Measurements from ENCODE around the gene KCNIP1.

The KCNIP1 gene

GRCh38 chr5:170477906-170478305 lies 25.9 kb upstream of the KCNIP1 start:
- Mint-ChIP-seq H3K27me3 (peaks cover 5% of the 10 kb centered on the region), H3K4me1 (no peaks in the 10 kb centered on the region), H3K36me3 (no peaks in the 10 kb centered on the region), H3K4me3 (no peak overlapping the region), H3K9me3 (no peaks in the 10 kb centered on the region), H3K27ac (no peak overlapping the region)

- peaks cover 5% of the 10 kb centered on the region for H3K27me3 Mint-ChIP-seq
- H3K4me3 Mint-ChIP-seq: no peak overlapping the region
- no peaks in the 10 kb centered on the region for H3K4me1 Mint-ChIP-seq
- H3K36me3 Mint-ChIP-seq: no peaks in the 10 kb centered on the region
- H3K9me3 Mint-ChIP-seq: no peaks in the 10 kb centered on the region
- no peak overlapping the region for H3K27ac Mint-ChIP-seq
Observed at GRCh38 chr5:170478306-170478705, 25.5 kb upstream of the KCNIP1 start.

GRCh38 chr5:170479484-170479883 lies 24.3 kb upstream of the KCNIP1 start:
- Mint-ChIP-seq H3K27me3 (peaks cover 5% of the 10 kb centered on the region), H3K27ac (no peak overlapping the region), H3K4me3 (no peak overlapping the region), H3K36me3 (no peaks in the 10 kb centered on the region), H3K4me1 (no peaks in the 10 kb centered on the region), H3K9me3 (no peaks in the 10 kb centered on the region)

DNA sequence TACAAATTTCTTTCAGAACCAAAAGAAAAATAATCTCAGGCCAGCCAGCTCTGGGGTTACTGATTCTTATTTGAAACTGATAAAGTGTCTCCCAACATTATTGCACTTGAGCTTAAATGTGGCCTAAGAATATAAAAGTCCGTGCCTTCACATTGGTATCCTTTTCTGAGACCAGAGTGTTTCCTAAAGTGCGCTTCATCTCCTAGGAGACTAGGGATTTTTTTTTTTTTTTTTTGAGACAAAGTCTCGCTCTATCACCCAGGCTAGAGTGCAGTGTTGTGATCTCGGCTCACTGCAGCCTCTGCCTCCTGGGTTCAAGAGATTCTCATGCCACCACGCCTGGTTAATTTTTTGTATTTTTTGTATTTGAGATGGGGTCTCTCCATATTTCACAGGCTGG lies 23.6 kb upstream of the KCNIP1 start:
- Mint-ChIP-seq H3K4me3 (no peak overlapping the region), H3K36me3 (no peaks in the 10 kb centered on the region), H3K27me3 (peaks cover 5% of the 10 kb centered on the region), H3K27ac (no peak overlapping the region), H3K4me1 (no peaks in the 10 kb centered on the region), H3K9me3 (no peaks in the 10 kb centered on the region)

GRCh38 chr5:170481849-170482248 lies 22.0 kb upstream of the KCNIP1 start:
- H3K4me3 Mint-ChIP-seq: no peak overlapping the region
- H3K4me1 Mint-ChIP-seq: no peaks in the 10 kb centered on the region
- no peaks in the 10 kb centered on the region for H3K36me3 Mint-ChIP-seq
- no peak overlapping the region for H3K27ac Mint-ChIP-seq
- no peaks in the 10 kb centered on the region for H3K9me3 Mint-ChIP-seq
- H3K27me3 Mint-ChIP-seq: peaks cover 5% of the 10 kb centered on the region

GRCh38 chr5:170482511-170482910 lies 21.3 kb upstream of the KCNIP1 start:
- peaks cover 5% of the 10 kb centered on the region for H3K27me3 Mint-ChIP-seq
- no peak overlapping the region for H3K27ac Mint-ChIP-seq
- no peak overlapping the region for H3K4me3 Mint-ChIP-seq
- H3K36me3 Mint-ChIP-seq: no peaks in the 10 kb centered on the region
- H3K9me3 Mint-ChIP-seq: no peaks in the 10 kb centered on the region
- H3K4me1 Mint-ChIP-seq: no peaks in the 10 kb centered on the region

- H3K4me3 Mint-ChIP-seq: no peak overlapping the region
- H3K36me3 Mint-ChIP-seq: no peaks in the 10 kb centered on the region
- H3K27me3 Mint-ChIP-seq: peaks cover 5% of the 10 kb centered on the region
- no peak overlapping the region for H3K27ac Mint-ChIP-seq
- no peaks in the 10 kb centered on the region for H3K9me3 Mint-ChIP-seq
- no peaks in the 10 kb centered on the region for H3K4me1 Mint-ChIP-seq
Observed at GRCh38 chr5:170483701-170484458, 19.9 kb upstream of the KCNIP1 start.

DNA sequence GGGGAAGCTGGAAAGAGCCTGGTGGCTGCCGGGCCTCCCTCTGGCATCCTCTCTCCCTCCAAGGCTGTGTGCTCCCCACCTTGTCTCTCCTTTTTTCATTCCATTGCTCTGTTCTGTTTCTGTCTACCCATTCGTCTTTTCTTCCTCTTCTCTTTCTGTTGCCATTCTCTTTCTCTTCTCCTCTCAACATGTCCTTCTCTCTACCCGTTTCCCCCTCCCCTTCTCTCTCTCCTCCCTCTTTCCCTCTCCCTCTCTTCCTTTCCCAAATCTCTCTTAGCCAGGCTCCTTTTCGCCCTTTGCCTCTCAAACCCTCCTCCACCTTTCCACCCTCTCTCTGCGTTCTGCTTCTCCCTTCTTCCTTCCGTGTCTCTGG lies 19.4 kb upstream of the KCNIP1 start:
- Mint-ChIP-seq H3K27me3 (peaks cover 5% of the 10 kb centered on the region), H3K4me3 (no peak overlapping the region), H3K36me3 (no peaks in the 10 kb centered on the region), H3K27ac (peak overlapping the region; percentile 18), H3K4me1 (no peaks in the 10 kb centered on the region), H3K9me3 (no peaks in the 10 kb centered on the region)

DNA sequence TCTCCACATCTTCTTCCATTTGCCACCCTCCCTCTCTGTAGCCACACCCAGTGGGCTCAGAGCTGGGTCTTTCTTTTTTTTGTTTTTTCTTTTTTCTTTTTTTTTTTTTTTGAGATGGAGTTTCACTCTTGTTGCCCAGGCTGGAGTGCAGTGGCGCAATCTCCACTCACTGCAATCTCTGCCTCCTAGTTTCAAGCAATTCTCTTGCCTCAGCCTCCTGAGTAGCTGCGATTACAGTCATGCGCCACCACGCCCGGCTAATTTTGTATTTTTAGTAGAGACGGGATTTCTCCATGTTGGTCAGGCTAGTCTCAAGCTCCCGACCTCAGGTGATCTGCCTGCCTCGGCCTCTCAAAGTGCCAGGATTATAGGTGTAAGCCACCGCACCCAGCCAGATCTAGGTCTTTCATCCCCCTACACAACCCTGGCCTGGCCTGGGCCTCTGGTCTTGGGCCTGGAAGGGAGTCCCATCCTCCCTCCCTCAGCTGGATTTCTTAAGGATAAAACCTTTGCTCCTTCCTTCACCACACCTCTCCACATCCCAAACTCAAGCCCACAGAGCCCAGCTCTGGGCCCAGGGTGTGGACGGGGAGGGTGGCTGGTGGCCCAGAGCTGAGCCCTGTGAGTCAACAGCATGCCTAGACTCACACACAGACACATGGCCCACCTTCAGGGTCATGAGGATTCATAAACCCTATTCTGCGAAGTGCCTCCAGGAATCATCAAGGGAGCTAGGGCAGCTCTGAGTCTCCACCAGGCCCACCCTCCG lies 18.8 kb upstream of the KCNIP1 start:
- Mint-ChIP-seq H3K4me1 (no peaks in the 10 kb centered on the region), H3K27me3 (peaks cover 4% of the 10 kb centered on the region), H3K36me3 (no peaks in the 10 kb centered on the region), H3K9me3 (no peaks in the 10 kb centered on the region), H3K4me3 (no peak overlapping the region), H3K27ac (peak overlapping the region; percentile 18)

DNA sequence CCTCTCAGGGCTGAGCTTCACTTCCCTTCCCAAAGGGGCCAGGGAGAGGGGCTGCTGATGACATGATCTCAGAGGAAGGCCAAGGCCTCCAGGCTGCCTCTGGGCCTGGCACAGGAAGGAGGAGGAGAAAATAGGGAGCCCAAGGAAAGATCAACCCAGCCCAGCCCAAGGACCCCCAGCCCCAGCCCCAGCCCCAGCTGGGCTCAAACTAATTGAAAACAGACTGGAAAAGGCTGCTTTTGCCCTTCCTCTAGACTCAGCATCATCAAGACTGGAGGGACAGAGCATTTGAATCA lies 18.3 kb upstream of the KCNIP1 start:
- H3K4me3 Mint-ChIP-seq: no peak overlapping the region
- H3K27me3 Mint-ChIP-seq: peaks cover 4% of the 10 kb centered on the region
- no peaks in the 10 kb centered on the region for H3K9me3 Mint-ChIP-seq
- no peaks in the 10 kb centered on the region for H3K36me3 Mint-ChIP-seq
- no peaks in the 10 kb centered on the region for H3K4me1 Mint-ChIP-seq
- no peak overlapping the region for H3K27ac Mint-ChIP-seq

GRCh38 chr5:170486371-170486770 lies 17.4 kb upstream of the KCNIP1 start:
- Mint-ChIP-seq H3K27me3 (peaks cover 4% of the 10 kb centered on the region), H3K4me1 (no peaks in the 10 kb centered on the region), H3K36me3 (no peaks in the 10 kb centered on the region), H3K4me3 (no peak overlapping the region), H3K27ac (no peak overlapping the region), H3K9me3 (no peaks in the 10 kb centered on the region)

DNA sequence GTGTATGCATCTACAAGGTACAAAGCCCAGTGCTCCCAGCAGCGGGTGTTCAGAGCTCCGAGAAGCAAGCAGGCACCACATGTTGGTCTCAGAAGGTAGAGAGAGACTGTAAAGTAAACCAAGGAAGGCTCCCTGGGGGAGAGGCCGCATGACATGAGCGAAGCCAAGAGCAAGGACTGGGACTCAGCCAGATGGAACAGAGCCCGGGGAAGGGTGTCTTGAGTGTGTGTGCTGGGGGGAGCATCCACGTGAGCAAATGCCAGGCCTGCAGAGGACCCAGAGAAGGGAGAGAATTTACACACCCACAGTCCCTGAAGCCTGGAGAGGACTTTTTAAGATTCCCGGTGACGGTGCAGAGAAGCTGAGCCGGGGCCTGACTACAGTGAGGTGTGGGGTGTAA lies 15.2 kb upstream of the KCNIP1 start:
- H3K27me3 Mint-ChIP-seq: peaks cover 1% of the 10 kb centered on the region
- no peaks in the 10 kb centered on the region for H3K36me3 Mint-ChIP-seq
- no peaks in the 10 kb centered on the region for H3K9me3 Mint-ChIP-seq
- no peak overlapping the region for H3K4me3 Mint-ChIP-seq
- H3K27ac Mint-ChIP-seq: no peak overlapping the region
- no peaks in the 10 kb centered on the region for H3K4me1 Mint-ChIP-seq

- H3K27ac Mint-ChIP-seq: no peak overlapping the region
- peaks cover 1% of the 10 kb centered on the region for H3K27me3 Mint-ChIP-seq
- H3K4me3 Mint-ChIP-seq: no peak overlapping the region
- H3K9me3 Mint-ChIP-seq: no peaks in the 10 kb centered on the region
- no peaks in the 10 kb centered on the region for H3K36me3 Mint-ChIP-seq
- no peaks in the 10 kb centered on the region for H3K4me1 Mint-ChIP-seq
Observed at GRCh38 chr5:170489199-170489598, 14.6 kb upstream of the KCNIP1 start.

- H3K9me3 Mint-ChIP-seq: no peaks in the 10 kb centered on the region
- H3K4me3 Mint-ChIP-seq: no peak overlapping the region
- H3K27ac Mint-ChIP-seq: no peak overlapping the region
- H3K36me3 Mint-ChIP-seq: no peaks in the 10 kb centered on the region
- peaks cover 8% of the 10 kb centered on the region for H3K27me3 Mint-ChIP-seq
- no peaks in the 10 kb centered on the region for H3K4me1 Mint-ChIP-seq
Observed at GRCh38 chr5:170490381-170490780, 13.4 kb upstream of the KCNIP1 start.

- Mint-ChIP-seq H3K27me3 (peaks cover 13% of the 10 kb centered on the region), H3K9me3 (no peaks in the 10 kb centered on the region), H3K36me3 (no peaks in the 10 kb centered on the region), H3K27ac (no peak overlapping the region), H3K4me1 (no peaks in the 10 kb centered on the region), H3K4me3 (no peak overlapping the region)
Observed at GRCh38 chr5:170491479-170491878, 12.3 kb upstream of the KCNIP1 start.

- Mint-ChIP-seq H3K27me3 (peaks cover 16% of the 10 kb centered on the region), H3K4me1 (no peaks in the 10 kb centered on the region), H3K36me3 (no peaks in the 10 kb centered on the region), H3K4me3 (no peak overlapping the region), H3K9me3 (no peaks in the 10 kb centered on the region), H3K27ac (no peak overlapping the region)
Observed at GRCh38 chr5:170493028-170493820, 10.6 kb upstream of the KCNIP1 start.

All from activated naive CD4-positive, alpha-beta T cell treated with anti-CD3 and anti-CD28 coated beads, Interleukin-2, amount 50 U/mL, for 24 hours (primary cell).